Esophagus squamous epithelium (tissue), 4 donors: ENCODE data around the gene KMT5C.

Experiments
- CTCF ChIP-seq, 6 experiments: fragments of 450-650 bp in 4 of 6; fragments of 200-600 bp in 2 of 6; sonication (generic) in 2 of 6; IDR thresholded peaks; one replicate each; pipeline ENCODE4 v1.5.1; 2016 to 2019; ENCODE audit warnings: antibody characterized with exemption in 6 of 6, mild to moderate bottlenecking in 4 of 6, moderate library complexity in 4 of 6
- POLR2A ChIP-seq, 4 donors: fragments of 450-650 bp; IDR thresholded peaks; one replicate each; pipeline ENCODE4 v1.6.1; 2017; ENCODE audit warnings: antibody characterized with exemption in 4 of 4, mild to moderate bottlenecking in 4 of 4, moderate library complexity in 3 of 4

- TF ChIP-seq CTCF (IDR thresholded peaks at IDR 0.05) (no peak), POLR2A (IDR thresholded peaks at IDR 0.05) (no peak)
Measured at GRCh38 chr19:55319785-55320184, 19.9 kb upstream of the KMT5C start.
